Spleen (tissue), 7 donors: Measurements from ENCODE around the gene GYS1.

Experiments
- POLR2A ChIP-seq, 3 donors: fragments of 450-650 bp; IDR thresholded peaks; one replicate each; pipeline ENCODE4 v1.5.1; 2017; ENCODE audit warnings: antibody characterized with exemption in 3 of 3, mild to moderate bottlenecking in 1 of 3
- POLR2AphosphoS5 ChIP-seq, 3 donors: sonication (generic); formaldehyde crosslinking; IDR thresholded peaks; one replicate each; pipeline ENCODE4 v1.5.1; 2017; ENCODE audit warnings: antibody characterized with exemption in 3 of 3
- TF ChIP-seq, protein P1 (sequence below), 11 experiments: fragments of 200-600 bp in 7 of 11; fragments of 450-650 bp in 4 of 11; sonication (generic) in 4 of 11; IDR thresholded peaks in 8 of 11; conservative IDR thresholded peaks in 3 of 11; 1 replicate in 7 of 11; 2 replicates in 4 of 11; pipeline versions ENCODE4 v1.4.0 to v1.8.0; 2016 to 2021; ENCODE audit warnings: antibody characterized with exemption in 11 of 11, inconsistent platforms in 4 of 11, mild to moderate bottlenecking in 1 of 11
- donor health status: DM: no; HTN: no; CAD: no; lungs with moderate emphysema.
- donor health status: DM: no; HTN: no; CAD: no.
- donor health status: DM: no; HTN: no; CAD: no.

DNA sequence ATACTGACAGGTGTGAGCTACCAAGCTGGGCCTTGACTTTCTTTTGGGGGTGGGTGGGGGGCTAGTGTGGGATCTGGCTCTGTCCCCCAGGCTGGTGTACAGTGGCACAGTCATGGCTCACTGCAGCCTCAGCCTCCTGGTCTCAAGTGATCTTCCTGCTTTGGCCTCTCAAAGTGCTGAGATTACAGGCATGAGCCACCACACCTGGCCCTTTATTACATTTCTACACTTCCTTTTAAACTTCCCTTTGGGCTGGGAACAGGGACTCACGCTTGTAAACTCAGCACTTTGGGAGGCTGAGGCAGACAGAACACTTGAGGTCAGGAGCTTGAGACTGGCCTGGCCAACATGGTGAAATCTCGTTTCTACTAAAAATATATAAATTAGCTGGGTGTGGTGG is 16.0 kb downstream of the GYS1 start:
- TF ChIP-seq, protein P1, sequence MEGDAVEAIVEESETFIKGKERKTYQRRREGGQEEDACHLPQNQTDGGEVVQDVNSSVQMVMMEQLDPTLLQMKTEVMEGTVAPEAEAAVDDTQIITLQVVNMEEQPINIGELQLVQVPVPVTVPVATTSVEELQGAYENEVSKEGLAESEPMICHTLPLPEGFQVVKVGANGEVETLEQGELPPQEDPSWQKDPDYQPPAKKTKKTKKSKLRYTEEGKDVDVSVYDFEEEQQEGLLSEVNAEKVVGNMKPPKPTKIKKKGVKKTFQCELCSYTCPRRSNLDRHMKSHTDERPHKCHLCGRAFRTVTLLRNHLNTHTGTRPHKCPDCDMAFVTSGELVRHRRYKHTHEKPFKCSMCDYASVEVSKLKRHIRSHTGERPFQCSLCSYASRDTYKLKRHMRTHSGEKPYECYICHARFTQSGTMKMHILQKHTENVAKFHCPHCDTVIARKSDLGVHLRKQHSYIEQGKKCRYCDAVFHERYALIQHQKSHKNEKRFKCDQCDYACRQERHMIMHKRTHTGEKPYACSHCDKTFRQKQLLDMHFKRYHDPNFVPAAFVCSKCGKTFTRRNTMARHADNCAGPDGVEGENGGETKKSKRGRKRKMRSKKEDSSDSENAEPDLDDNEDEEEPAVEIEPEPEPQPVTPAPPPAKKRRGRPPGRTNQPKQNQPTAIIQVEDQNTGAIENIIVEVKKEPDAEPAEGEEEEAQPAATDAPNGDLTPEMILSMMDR (IDR thresholded peaks at IDR 0.05 in 8 of 11, conservative IDR thresholded peaks at IDR 0.05 in 3 of 11): no peak
- TF ChIP-seq POLR2A (IDR thresholded peaks at IDR 0.05) (no peak), POLR2AphosphoS5 (IDR thresholded peaks at IDR 0.05) (no peak)
